ENCODE measurements around the gene GPR3.

GPR3 gene

GRCh38 chr1:27363766-27364695, 28.4 kb upstream of the GPR3 start:
- in situ Hi-C loops (cut with MboI; ENCODE audit: low pct_unique_long_range_greater_than_20kb, low sequenced_read_pairs, unreplicated experiment): no loop called here
- TF ChIP-seq CTCF (IDR thresholded peaks at IDR 0.05; ENCODE audit: extremely low read depth, insufficient read depth, missing control alignments): no peak
- DNase-seq (ENCODE audit: low spot score): no peak

- in situ Hi-C loops (cut with MboI; ENCODE audit: low pct_unique_long_range_greater_than_20kb, low sequenced_read_pairs, unreplicated experiment): no loop called here
- DNase-seq (ENCODE audit: low spot score): no peak
- TF ChIP-seq CTCF (IDR thresholded peaks at IDR 0.05; ENCODE audit: extremely low read depth, insufficient read depth, missing control alignments): no peak
These were observed 27.6 kb upstream of the GPR3 start for GRCh38 chr1:27364696-27365371.

GRCh38 chr1:27365372-27366112, 26.9 kb upstream of the GPR3 start:
- DNase-seq (ENCODE audit: low spot score): peak; percentile 98
- in situ Hi-C loops (cut with MboI; ENCODE audit: low pct_unique_long_range_greater_than_20kb, low sequenced_read_pairs, unreplicated experiment): no loop called here
- TF ChIP-seq CTCF (IDR thresholded peaks at IDR 0.05; ENCODE audit: extremely low read depth, insufficient read depth, missing control alignments): no peak

- TF ChIP-seq CTCF (IDR thresholded peaks at IDR 0.05; ENCODE audit: extremely low read depth, insufficient read depth, missing control alignments): no peak
- DNase-seq (ENCODE audit: low spot score): peak; percentile 84
- in situ Hi-C loops (cut with MboI; ENCODE audit: low pct_unique_long_range_greater_than_20kb, low sequenced_read_pairs, unreplicated experiment): no loop called here
These were observed 26.4 kb upstream of the GPR3 start for GRCh38 chr1:27366113-27366410.

- in situ Hi-C loops (cut with MboI; ENCODE audit: low pct_unique_long_range_greater_than_20kb, low sequenced_read_pairs, unreplicated experiment): no loop called here
- DNase-seq (ENCODE audit: low spot score): peak; percentile 78
- TF ChIP-seq CTCF (IDR thresholded peaks at IDR 0.05; ENCODE audit: extremely low read depth, insufficient read depth, missing control alignments): peak; percentile 67
These were observed 25.8 kb upstream of the GPR3 start, which contains the start of gene MAP3K6 for GRCh38 chr1:27366411-27367159. Gene MAP3K6, minus strand, starts transcription at chr1:27366961. Its CDS starts 364 bp downstream, at chr1:27366597.

- TF ChIP-seq CTCF (IDR thresholded peaks at IDR 0.05; ENCODE audit: extremely low read depth, insufficient read depth, missing control alignments): no peak
- DNase-seq (ENCODE audit: low spot score): no peak
- in situ Hi-C loops (cut with MboI; ENCODE audit: low pct_unique_long_range_greater_than_20kb, low sequenced_read_pairs, unreplicated experiment): no loop called here
These were observed 25.2 kb upstream of the GPR3 start for GRCh38 chr1:27367160-27367650.

Measured in GM13977 (cell line).